Endodermal cell (in vitro differentiated cells): ENCODE results near the gene ECM1. TPM values are rescaled to one million over a fixed set of nuclear protein-coding genes. Genes with fewer than 3 reads are reported as not detected.

Experiments used
- DNase-seq: peaks from one replicate; pipeline ENCODE4 v3.0.0-alpha.2; 2017
- H3K27ac ChIP-seq: 2 replicates; pipeline ENCODE4 v1.5.1; 2013; ENCODE audit warnings: mild to moderate bottlenecking, low read depth, low read length, moderate library complexity
- H3K27me3 ChIP-seq: 2 replicates; pipeline ENCODE4 v1.6.1; 2013; ENCODE audit warnings: mild to moderate bottlenecking, low read length, moderate library complexity; ENCODE audit not compliant: insufficient read depth, control insufficient read depth, poor library complexity, severe bottlenecking
- H3K36me3 ChIP-seq: 2 replicates; pipeline ENCODE4 v1.7.0; 2013; ENCODE audit warnings: mild to moderate bottlenecking, low read length, moderate library complexity; ENCODE audit not compliant: control insufficient read depth, insufficient read depth
- H3K4me1 ChIP-seq: one replicate; pipeline ENCODE4 v1.7.0; 2013; ENCODE audit warnings: low read length; ENCODE audit not compliant: control insufficient read depth, insufficient read depth
- H3K4me3 ChIP-seq: 2 replicates; pipeline ENCODE4 v1.5.1; 2013; ENCODE audit warnings: mild to moderate bottlenecking, low read length, moderate library complexity
- H3K9ac ChIP-seq: 2 replicates; pipeline ENCODE4 v1.6.1; 2013; ENCODE audit warnings: mild to moderate bottlenecking, low read length, moderate library complexity; ENCODE audit not compliant: poor library complexity, severe bottlenecking; ENCODE audit errors: extremely low read depth
- H3K9me3 ChIP-seq: 2 replicates; pipeline ENCODE4 v1.6.1; 2013; ENCODE audit warnings: mild to moderate bottlenecking, low read length, moderate library complexity; ENCODE audit not compliant: control insufficient read depth
- H3K27ac Mint-ChIP-seq: 2 replicates; pipeline ENCODE4 v1.8.0; 2020; ENCODE audit warnings: mixed read lengths
- H3K27me3 Mint-ChIP-seq: 2 replicates; pipeline ENCODE4 v1.8.0; 2021; ENCODE audit warnings: mild to moderate bottlenecking, mixed read lengths; ENCODE audit not compliant: insufficient read depth
- H3K36me3 Mint-ChIP-seq: 2 replicates; pipeline ENCODE4 v1.8.0; 2020; ENCODE audit warnings: low read depth, mixed read lengths
- H3K4me1 Mint-ChIP-seq: 2 replicates; pipeline ENCODE4 v1.8.0; 2020; ENCODE audit warnings: mixed read lengths
- H3K4me3 Mint-ChIP-seq: 2 replicates; pipeline ENCODE4 v1.8.0; 2020; ENCODE audit warnings: mild to moderate bottlenecking, moderate library complexity, mixed read lengths
- H3K9me3 Mint-ChIP-seq: 2 replicates; pipeline ENCODE4 v1.8.0; 2020; ENCODE audit warnings: mild to moderate bottlenecking, mixed read lengths
- WGBS, 2 experiments: methylation state at CpG; one replicate each; pipeline versions ENCODE4 v1.1.5 to v1.1.7; 2013; ENCODE audit warnings: missing lambda C conversion rate in 2 of 2, mixed read lengths in 1 of 2; ENCODE audit not compliant: insufficient coverage in 1 of 2, insufficient read length in 1 of 2; 5-methylcytosine and 5-hydroxymethylcytosine counted together
- total RNA-seq, 2 donors: library from RNA; stranded (reverse); fragmentation: NEBNext Ultra II Directional in 1 of 2; extraction: Animal tissue kit (Norgen Biotek cat#: 25700) in 1 of 2; gene quantifications; 2 replicates in 1 of 2; 3 replicates in 1 of 2; pipeline ENCODE4 v1.2.1, GENCODE V29; 2021
- TF ChIP-seq, protein P1 (sequence below): fragments of 200-600 bp; sonication (generic); conservative IDR thresholded peaks from 2 replicates; pipeline ENCODE4 v1.5.0; 2021; ENCODE audit warnings: antibody characterized with exemption, mild to moderate bottlenecking

Gene ECM1
- total RNA-seq, 2 donors from 2014 or later, result 4.8 to 5.6 TPM

DNA sequence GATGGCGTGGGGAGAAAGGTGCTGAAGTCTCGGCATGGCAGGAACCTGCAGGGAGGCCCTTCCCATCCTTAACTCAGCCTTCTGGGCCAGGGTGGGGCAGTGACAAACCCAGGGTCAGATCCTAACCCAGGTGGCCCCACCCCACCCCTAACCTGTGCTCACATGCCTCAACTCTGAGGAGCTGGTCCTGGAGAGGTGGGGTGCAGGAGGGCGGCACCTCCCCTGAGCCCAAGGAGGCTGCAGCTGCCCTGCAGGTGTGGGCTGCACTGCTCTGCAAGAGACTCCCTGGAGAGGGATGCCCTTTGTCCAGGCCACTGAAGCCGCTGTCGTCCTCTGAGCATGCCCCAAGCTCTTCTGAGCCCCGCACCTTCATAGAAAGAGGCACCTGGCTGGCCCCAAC is 26.1 kb downstream of the ECM1 start:
- no peak for DNase-seq
- H3K36me3 ChIP-seq, result no peaks in the 10 kb centered on the region
- WGBS, 2 experiments, result 89 to 90% methylated on average over 6 of the region's 6 CpGs
- TF ChIP-seq, protein P1, sequence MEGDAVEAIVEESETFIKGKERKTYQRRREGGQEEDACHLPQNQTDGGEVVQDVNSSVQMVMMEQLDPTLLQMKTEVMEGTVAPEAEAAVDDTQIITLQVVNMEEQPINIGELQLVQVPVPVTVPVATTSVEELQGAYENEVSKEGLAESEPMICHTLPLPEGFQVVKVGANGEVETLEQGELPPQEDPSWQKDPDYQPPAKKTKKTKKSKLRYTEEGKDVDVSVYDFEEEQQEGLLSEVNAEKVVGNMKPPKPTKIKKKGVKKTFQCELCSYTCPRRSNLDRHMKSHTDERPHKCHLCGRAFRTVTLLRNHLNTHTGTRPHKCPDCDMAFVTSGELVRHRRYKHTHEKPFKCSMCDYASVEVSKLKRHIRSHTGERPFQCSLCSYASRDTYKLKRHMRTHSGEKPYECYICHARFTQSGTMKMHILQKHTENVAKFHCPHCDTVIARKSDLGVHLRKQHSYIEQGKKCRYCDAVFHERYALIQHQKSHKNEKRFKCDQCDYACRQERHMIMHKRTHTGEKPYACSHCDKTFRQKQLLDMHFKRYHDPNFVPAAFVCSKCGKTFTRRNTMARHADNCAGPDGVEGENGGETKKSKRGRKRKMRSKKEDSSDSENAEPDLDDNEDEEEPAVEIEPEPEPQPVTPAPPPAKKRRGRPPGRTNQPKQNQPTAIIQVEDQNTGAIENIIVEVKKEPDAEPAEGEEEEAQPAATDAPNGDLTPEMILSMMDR, result no peak
- H3K4me1 Mint-ChIP-seq, result peaks cover 28% of the 10 kb centered on the region
- no peak overlapping the region for H3K4me3 Mint-ChIP-seq
- no peak overlapping the region for H3K27ac ChIP-seq
- H3K4me1 ChIP-seq, result no peaks in the 10 kb centered on the region
- no peaks in the 10 kb centered on the region for H3K9me3 ChIP-seq
- no peaks in the 10 kb centered on the region for H3K27me3 ChIP-seq
- no peaks in the 10 kb centered on the region for H3K27me3 Mint-ChIP-seq
- no peak overlapping the region for H3K27ac Mint-ChIP-seq
- no peaks in the 10 kb centered on the region for H3K9me3 Mint-ChIP-seq
- H3K9ac ChIP-seq, result no peak overlapping the region
- no peaks in the 10 kb centered on the region for H3K36me3 Mint-ChIP-seq
- no peak overlapping the region for H3K4me3 ChIP-seq

DNA sequence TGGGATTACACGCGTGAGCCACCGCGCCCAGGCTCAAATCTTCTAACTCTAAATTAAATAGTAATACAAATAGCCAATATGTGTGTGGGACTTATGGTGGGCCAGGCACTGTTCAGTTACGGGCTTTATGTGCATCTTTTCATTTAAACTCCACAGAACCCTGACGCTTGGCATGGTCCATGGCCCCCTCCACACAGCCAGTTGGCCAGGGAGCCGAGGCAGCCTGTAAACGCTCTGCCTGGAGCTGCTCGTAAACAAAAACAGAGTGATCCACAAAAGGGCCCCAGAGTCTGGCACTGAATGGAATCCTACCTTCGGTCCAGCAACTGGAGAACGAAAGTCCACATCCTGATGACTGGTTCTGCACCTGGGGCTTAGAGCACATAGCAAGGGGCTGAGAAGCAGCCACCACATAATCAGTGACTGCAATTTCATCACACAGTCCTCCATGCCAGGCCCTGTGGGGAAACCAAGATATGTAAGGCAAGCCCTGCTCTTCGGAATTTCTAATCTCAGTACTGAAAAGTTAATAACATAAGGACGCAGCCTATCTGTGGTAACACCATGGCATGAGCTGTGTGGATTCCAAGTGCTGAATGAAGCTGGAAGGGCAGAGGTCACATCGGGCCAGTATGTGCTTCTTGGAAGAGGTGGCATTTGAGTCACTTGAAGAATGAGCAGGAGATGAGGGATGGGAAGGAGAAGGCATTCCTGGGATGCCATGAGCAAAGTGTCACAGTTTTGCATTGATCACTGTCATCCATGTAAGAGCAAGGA is 27.8 kb downstream of the ECM1 start:
- peak; percentile 70 for DNase-seq
- H3K27ac Mint-ChIP-seq, result no peak overlapping the region
- no peak overlapping the region for H3K4me3 Mint-ChIP-seq

DNA sequence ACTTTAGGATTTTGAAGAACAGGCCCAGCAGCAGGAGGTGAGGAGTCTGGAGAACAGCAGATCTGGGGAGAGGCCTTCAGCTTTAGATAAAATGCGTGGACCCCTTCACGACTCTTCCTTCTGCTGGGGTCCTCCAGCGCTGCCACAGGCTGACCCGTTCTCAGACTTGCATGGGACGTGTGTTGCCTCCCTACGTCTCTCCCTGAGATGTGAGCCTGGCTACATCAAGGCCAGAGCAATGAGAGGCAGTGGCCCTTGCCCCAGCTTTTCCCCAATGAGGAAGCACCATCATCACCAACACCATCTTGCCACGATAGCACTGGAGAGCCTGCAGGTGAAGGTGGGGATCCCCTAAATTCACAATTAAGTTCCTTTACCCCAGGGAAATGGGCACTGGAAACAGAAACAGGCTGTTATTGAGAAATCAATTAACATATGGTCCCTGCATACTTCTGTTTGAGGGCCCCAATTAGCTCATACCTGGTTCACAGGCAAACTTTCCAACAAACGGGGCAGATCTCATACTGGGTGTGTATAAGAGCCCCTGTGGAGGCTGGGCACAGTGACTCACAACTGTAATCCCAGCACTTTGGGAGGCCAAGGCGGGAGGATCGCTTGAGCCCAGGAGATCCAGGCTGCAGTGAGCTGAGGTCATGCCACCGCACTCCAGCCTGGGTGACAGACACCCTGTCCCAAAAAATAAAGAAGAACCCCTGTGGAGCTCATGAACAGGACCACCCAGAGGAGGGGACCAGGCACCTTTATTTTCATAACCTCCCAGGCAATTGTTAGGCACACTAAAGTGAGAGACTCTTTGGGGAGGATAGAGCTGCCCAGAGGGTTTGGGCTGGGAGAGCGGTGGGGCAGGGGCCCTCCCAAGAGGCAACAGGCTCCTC is 29.2 kb downstream of the ECM1 start:
- Mint-ChIP-seq H3K9me3 (no peaks in the 10 kb centered on the region), H3K27me3 (peaks cover under 1% of the 10 kb centered on the region), H3K27ac (peak overlapping the region; percentile 74), H3K36me3 (no peaks in the 10 kb centered on the region), H3K4me1 (peaks cover 19% of the 10 kb centered on the region), H3K4me3 (no peak overlapping the region)
- no peaks in the 10 kb centered on the region for H3K9me3 ChIP-seq
- TF ChIP-seq, protein P1, result no peak
- no peak overlapping the region for H3K27ac ChIP-seq
- H3K27me3 ChIP-seq, result no peaks in the 10 kb centered on the region
- no peaks in the 10 kb centered on the region for H3K36me3 ChIP-seq
- H3K4me3 ChIP-seq, result no peak overlapping the region
- 93 to 94% methylated on average over 10 to 12 of the region's 12 CpGs for WGBS, 2 experiments
- no peak overlapping the region for H3K9ac ChIP-seq
- no peak for DNase-seq
- no peaks in the 10 kb centered on the region for H3K4me1 ChIP-seq

More for the DNA sequence above, 27.8 kb downstream of the ECM1 start:
- TF ChIP-seq, protein P1, result no peak
- WGBS, 2 experiments, result 88 to 92% methylated on average over 6 to 13 of the region's 14 CpGs
- Histone ChIP-seq H3K36me3 (no peaks in the 10 kb centered on the region), H3K27me3 (no peaks in the 10 kb centered on the region), H3K27ac (no peak overlapping the region), H3K4me1 (no peaks in the 10 kb centered on the region), H3K9ac (no peak overlapping the region), H3K9me3 (no peaks in the 10 kb centered on the region), H3K4me3 (no peak overlapping the region)
- Mint-ChIP-seq H3K9me3 (no peaks in the 10 kb centered on the region), H3K4me1 (peaks cover 20% of the 10 kb centered on the region), H3K36me3 (no peaks in the 10 kb centered on the region), H3K27me3 (no peaks in the 10 kb centered on the region)
